Endothelial cell of umbilical vein (primary cell): ENCODE results near the gene MATN1. TPM values are rescaled to one million over a fixed set of nuclear protein-coding genes. Genes with fewer than 3 reads are reported as not detected.

ENCODE experiments used
- BruUV-seq: library from RNA; stranded (reverse); fragments of 400-500 nt; replicated peaks from 2 replicates; lab custom pipeline; 2021; lab: Mats Ljungman, UMichigan
- CTCF ChIA-PET: fragments of 300-600, 350-600 bp; sonication (Branson Sonifier 250); formaldehyde crosslinking; loops from one replicate; lab custom pipeline; 2021; ENCODE audit warnings: antibody characterized with exemption, inconsistent platforms; lab: Charles Lee
- POLR2A ChIA-PET: fragments of 300-600, 350-600 bp; sonication (Branson Sonifier 250); formaldehyde crosslinking; loops from one replicate; lab custom pipeline; 2021; ENCODE audit warnings: antibody characterized with exemption, inconsistent platforms; lab: Charles Lee
- DNase-seq: peaks from one replicate; pipeline ENCODE4 v3.0.0-alpha.2; 2011; ENCODE audit warnings: low read depth, low spot score
- FAIRE-seq: peaks from 2 replicates; lab custom pipeline; 2011; peaks lifted over from hg19 to GRCh38; lab: Jason Lieb, UNC
- H2AFZ ChIP-seq: 2 replicates; pipeline ENCODE4 v1.6.0; 2012; ENCODE audit warnings: low read depth, low read length, control low read depth, inconsistent platforms
- H3K27ac ChIP-seq: 2 replicates; pipeline ENCODE4 v1.5.1; 2011; ENCODE audit warnings: low read depth, mild to moderate bottlenecking, control low read depth, low read length, moderate library complexity; ENCODE audit not compliant: insufficient read depth
- H3K27me3 ChIP-seq, 2 experiments: 2 replicates each; pipeline versions ENCODE4 v1.6.0 to v1.6.1; 2011; ENCODE audit warnings: low read length in 2 of 2, mixed read lengths in 1 of 2; ENCODE audit not compliant: control insufficient read depth in 2 of 2, insufficient read depth in 2 of 2
- H3K36me3 ChIP-seq, 2 experiments: 2 replicates in 1 of 2; 3 replicates in 1 of 2; pipeline ENCODE4 v1.5.1; 2011; ENCODE audit warnings: low read length in 2 of 2, mild to moderate bottlenecking in 1 of 2, moderate library complexity in 1 of 2; ENCODE audit not compliant: control insufficient read depth in 2 of 2, insufficient read depth in 2 of 2; ENCODE audit errors: extremely low read depth in 1 of 2
- H3K4me1 ChIP-seq: 3 replicates; pipeline ENCODE4 v1.5.1; 2011; ENCODE audit warnings: mild to moderate bottlenecking, low read length; ENCODE audit not compliant: control insufficient read depth, insufficient read depth; ENCODE audit errors: extremely low read depth
- H3K4me2 ChIP-seq: 2 replicates; pipeline ENCODE4 v1.6.1; 2011; ENCODE audit warnings: low read length, control low read depth, mixed read lengths; ENCODE audit not compliant: insufficient read depth
- H3K4me3 ChIP-seq, 3 experiments: fragments of 200-600 bp in 1 of 3; sonication (generic), shearing (Covaris generic) in 1 of 3; replicated peaks in 1 of 3; 2 replicates each; pipeline ENCODE4 v1.5.1; 2011 to 2016; ENCODE audit warnings: control low read depth in 3 of 3, low read length in 3 of 3, mild to moderate bottlenecking in 2 of 3, inconsistent platforms in 1 of 3, low read depth in 1 of 3, moderate library complexity in 1 of 3; ENCODE audit not compliant: insufficient read depth in 1 of 3
- H3K79me2 ChIP-seq: 2 replicates; pipeline ENCODE4 v1.6.0; 2012; ENCODE audit warnings: low read length, inconsistent platforms; ENCODE audit not compliant: control insufficient read depth, insufficient read depth
- H3K9ac ChIP-seq: replicated peaks from 2 replicates; pipeline ENCODE3; 2011; ENCODE audit warnings: low read length, control low read depth; ENCODE audit not compliant: insufficient read depth; ENCODE audit errors: extremely low read depth
- H3K9me1 ChIP-seq: replicated peaks from 3 replicates; pipeline ENCODE4 v1.6.0; 2011; ENCODE audit warnings: mild to moderate bottlenecking, low read length; ENCODE audit not compliant: control insufficient read depth, insufficient read depth; ENCODE audit errors: extremely low read depth
- H3K9me3 ChIP-seq: replicated peaks from 2 replicates; pipeline ENCODE4 v1.5.1; 2012; ENCODE audit warnings: low read length, inconsistent platforms; ENCODE audit not compliant: control insufficient read depth, insufficient read depth
- H4K20me1 ChIP-seq: replicated peaks from 2 replicates; pipeline ENCODE3; 2011; ENCODE audit warnings: mild to moderate bottlenecking, low read length; ENCODE audit not compliant: control insufficient read depth, insufficient read depth; ENCODE audit errors: extremely low read depth
- CTCF ChIP-seq, 2 donors: IDR thresholded peaks; 1 replicate in 1 of 2; 2 replicates in 1 of 2; pipeline ENCODE4 v1.5.1; 2011; ENCODE audit warnings: low read length in 2 of 2, mild to moderate bottlenecking in 2 of 2, moderate library complexity in 2 of 2, control low read depth in 1 of 2, inconsistent platforms in 1 of 2, low read depth in 1 of 2; ENCODE audit not compliant: insufficient read depth in 1 of 2; ENCODE audit errors: extremely low read depth in 1 of 2
- EZH2 ChIP-seq: IDR thresholded peaks from 2 replicates; pipeline ENCODE4 v1.6.1; 2012; ENCODE audit warnings: borderline replicate concordance, low read depth, mild to moderate bottlenecking, moderate library complexity, low read length, inconsistent platforms; ENCODE audit not compliant: severe bottlenecking
- FOS ChIP-seq: IDR thresholded peaks from 2 replicates; pipeline ENCODE4 v1.6.1; 2011; ENCODE audit warnings: mild to moderate bottlenecking, low read length, moderate library complexity, borderline replicate concordance; ENCODE audit not compliant: insufficient read depth
- GATA2 ChIP-seq: IDR thresholded peaks from 2 replicates; pipeline ENCODE4 v1.7.0; 2011; ENCODE audit warnings: low read depth, mild to moderate bottlenecking, moderate library complexity, mixed read lengths, low read length; ENCODE audit not compliant: insufficient read length, insufficient read depth
- JUN ChIP-seq: IDR thresholded peaks from 2 replicates; pipeline ENCODE4 v1.6.1; 2011; ENCODE audit warnings: borderline replicate concordance, low read depth; ENCODE audit not compliant: insufficient read length, insufficient read depth
- MAX ChIP-seq: IDR thresholded peaks from 2 replicates; pipeline ENCODE4 v1.6.1; 2011; ENCODE audit not compliant: insufficient read depth, insufficient read length
- MYC ChIP-seq: IDR thresholded peaks from one replicate; pipeline ENCODE4 v1.6.1; 2011; ENCODE audit warnings: mild to moderate bottlenecking, low read depth, low read length
- POLR2A ChIP-seq: IDR thresholded peaks from 2 replicates; pipeline ENCODE4 v1.6.1; 2012; ENCODE audit warnings: low read depth, mild to moderate bottlenecking, control low read depth, low read length
- POLR2AphosphoS5 ChIP-seq: IDR thresholded peaks from 2 replicates; pipeline ENCODE4 v1.6.1; 2012; ENCODE audit warnings: low read depth, mild to moderate bottlenecking, control low read depth, low read length, moderate library complexity; ENCODE audit not compliant: insufficient read depth
- dilution Hi-C: fragments of 300-500 bp; cut with MboI; formaldehyde crosslinking; loops from one replicate; pipeline ENCODE4 v1.15.0; 2019; ENCODE audit warnings: low sequenced_read_pairs; ENCODE audit not compliant: extremely low pct_ligation_motif_present
- intact Hi-C: fragments of 100-400 bp; cut with micrococcal nuclease; formaldehyde crosslinking; loops from one replicate; pipeline ENCODE4 v1.10.0; 2022
- polyA plus RNA-seq, 4 experiments: library from polyadenylated mRNA; depleted of rRNA in 3 of 4; stranded (reverse) in 3 of 4; unstranded in 1 of 4; fragments of >200 nt; gene quantifications; 2 replicates each; pipeline versions ENCODE4 v1.2.1 to v1.2.3, GENCODE V29; 2011 to 2012; ENCODE audit warnings: missing spikeins in 1 of 4
- total RNA-seq: library from RNA; stranded (reverse); gene quantifications from 2 replicates; pipeline ENCODE4 v1.2.3, GENCODE V29; 2021

MATN1 gene
- total and polyA plus RNA-seq, 2 donors (not counting 3 experiments of a cell fraction or from before 2014, with no cell fraction given): 0.29 to 0.36 TPM

- peaks cover 0 to 3% of the 10 kb centered on the region in 2 experiments for H3K27me3 ChIP-seq
- H3K27ac ChIP-seq: no peak overlapping the region
- no peak overlapping the region for H2AFZ ChIP-seq
- no peaks in the 10 kb centered on the region for H3K9me3 ChIP-seq
- BruUV-seq: no TSS peak
- CTCF ChIA-PET: no interaction called here
- H3K36me3 ChIP-seq: no peaks in the 10 kb centered on the region
- no peaks in the 10 kb centered on the region for H3K4me1 ChIP-seq
- no peak overlapping the region for H3K4me3 ChIP-seq
- no peaks in the 10 kb centered on the region for H4K20me1 ChIP-seq
- DNase-seq (no peak), FAIRE-seq (no peak)
- dilution Hi-C loops (no loop called here), intact Hi-C loops (no loop called here)
- POLR2A ChIA-PET: no interaction called here
- H3K79me2 ChIP-seq: no peaks in the 10 kb centered on the region
- no peak overlapping the region for H3K4me2 ChIP-seq
- TF ChIP-seq FOS (no peak), CTCF (IDR thresholded peaks at IDR 0.05; ENCODE audit: extremely low read depth in 1 of 2, insufficient read depth in 1 of 2, low read depth in 1 of 2, low read length in 2 of 2) (no peak), MYC (no peak), JUN (no peak), GATA2 (no peak), POLR2AphosphoS5 (no peak), POLR2A (no peak), MAX (no peak), EZH2 (no peak)
- no peak overlapping the region for H3K9ac ChIP-seq
- H3K9me1 ChIP-seq: no peaks in the 10 kb centered on the region
Observed at GRCh38 chr1:30710407-30710806, 13.0 kb downstream of the MATN1 start.
